ENCODE measurements around the gene PITPNM3. TPM values are rescaled to one million over a fixed set of nuclear protein-coding genes. Genes with fewer than 3 reads are reported as not detected.

Gene PITPNM3
- total RNA-seq, 1 donor: 1.8 TPM

- no peak overlapping the region for H3K4me2 ChIP-seq (ENCODE audit: insufficient read depth, low read length)
These were observed 88.1 kb downstream of the PITPNM3 start for GRCh38 chr17:6468051-6468790.

DNA sequence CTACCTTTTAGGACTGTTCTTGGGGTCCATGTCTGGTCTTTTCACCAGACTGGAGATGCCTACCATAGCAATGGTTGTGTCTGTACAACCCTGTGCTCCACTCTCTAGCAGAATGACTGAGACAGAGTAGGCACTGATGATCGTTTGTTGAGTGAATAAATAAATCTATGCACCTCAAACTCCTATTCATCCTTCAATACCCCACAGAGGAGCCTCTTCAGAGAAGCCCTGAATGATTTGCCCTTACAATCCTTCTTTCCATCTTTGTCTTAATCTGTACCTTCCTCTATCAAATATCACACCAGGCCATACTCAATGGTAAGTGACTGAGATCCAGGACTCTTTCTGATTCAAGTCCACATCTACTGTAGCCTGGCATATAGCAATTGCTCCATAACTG lies 88.8 kb downstream of the PITPNM3 start:
- Histone ChIP-seq H3K27me3 (ENCODE audit: insufficient read depth, low read length) (no peaks in the 10 kb centered on the region), H3K4me1 (ENCODE audit: insufficient read depth, low read length) (peaks cover 11% of the 10 kb centered on the region), H3K9me3 (ENCODE audit: low read depth, low read length) (no peaks in the 10 kb centered on the region), H3K36me3 (ENCODE audit: insufficient read depth, low read length) (no peaks in the 10 kb centered on the region), H3K4me3 (ENCODE audit: insufficient read depth, low read length) (no peak overlapping the region), H4K20me1 (ENCODE audit: insufficient read depth, low read length) (no peaks in the 10 kb centered on the region), H3K27ac (ENCODE audit: low read depth, low read length) (no peak overlapping the region), H3K79me2 (ENCODE audit: insufficient read depth, low read length) (no peaks in the 10 kb centered on the region), H3K4me2 (ENCODE audit: insufficient read depth, low read length) (no peak overlapping the region), H2AFZ (ENCODE audit: low read length) (no peak overlapping the region)
- TF ChIP-seq, protein P1, sequence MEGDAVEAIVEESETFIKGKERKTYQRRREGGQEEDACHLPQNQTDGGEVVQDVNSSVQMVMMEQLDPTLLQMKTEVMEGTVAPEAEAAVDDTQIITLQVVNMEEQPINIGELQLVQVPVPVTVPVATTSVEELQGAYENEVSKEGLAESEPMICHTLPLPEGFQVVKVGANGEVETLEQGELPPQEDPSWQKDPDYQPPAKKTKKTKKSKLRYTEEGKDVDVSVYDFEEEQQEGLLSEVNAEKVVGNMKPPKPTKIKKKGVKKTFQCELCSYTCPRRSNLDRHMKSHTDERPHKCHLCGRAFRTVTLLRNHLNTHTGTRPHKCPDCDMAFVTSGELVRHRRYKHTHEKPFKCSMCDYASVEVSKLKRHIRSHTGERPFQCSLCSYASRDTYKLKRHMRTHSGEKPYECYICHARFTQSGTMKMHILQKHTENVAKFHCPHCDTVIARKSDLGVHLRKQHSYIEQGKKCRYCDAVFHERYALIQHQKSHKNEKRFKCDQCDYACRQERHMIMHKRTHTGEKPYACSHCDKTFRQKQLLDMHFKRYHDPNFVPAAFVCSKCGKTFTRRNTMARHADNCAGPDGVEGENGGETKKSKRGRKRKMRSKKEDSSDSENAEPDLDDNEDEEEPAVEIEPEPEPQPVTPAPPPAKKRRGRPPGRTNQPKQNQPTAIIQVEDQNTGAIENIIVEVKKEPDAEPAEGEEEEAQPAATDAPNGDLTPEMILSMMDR (IDR thresholded peaks at IDR 0.05; ENCODE audit: extremely low read depth, low read depth, low read length): no peak
- DNase-seq (ENCODE audit: insufficient read length, low spot score, missing footprints): peak; percentile 21

More at GRCh38 chr17:6468051-6468790, 88.1 kb downstream of the PITPNM3 start:
- Histone ChIP-seq H2AFZ (ENCODE audit: low read length) (no peak overlapping the region), H4K20me1 (ENCODE audit: insufficient read depth, low read length) (no peaks in the 10 kb centered on the region), H3K9me3 (ENCODE audit: low read depth, low read length) (no peaks in the 10 kb centered on the region), H3K36me3 (ENCODE audit: insufficient read depth, low read length) (no peaks in the 10 kb centered on the region), H3K79me2 (ENCODE audit: insufficient read depth, low read length) (no peaks in the 10 kb centered on the region), H3K4me1 (ENCODE audit: insufficient read depth, low read length) (peaks cover 11% of the 10 kb centered on the region), H3K4me3 (ENCODE audit: insufficient read depth, low read length) (no peak overlapping the region), H3K27ac (ENCODE audit: low read depth, low read length) (no peak overlapping the region), H3K27me3 (ENCODE audit: insufficient read depth, low read length) (no peaks in the 10 kb centered on the region)
- peak; percentile 44 for DNase-seq (ENCODE audit: insufficient read length, low spot score, missing footprints)
- TF ChIP-seq, protein P1 (IDR thresholded peaks at IDR 0.05; ENCODE audit: extremely low read depth, low read depth, low read length): no peak

GRCh38 chr17:6465206-6466003 lies 91.0 kb downstream of the PITPNM3 start:
- TF ChIP-seq, protein P1 (IDR thresholded peaks at IDR 0.05; ENCODE audit: extremely low read depth, low read depth, low read length): no peak
- no peaks in the 10 kb centered on the region for H4K20me1 ChIP-seq (ENCODE audit: insufficient read depth, low read length)
- no peak overlapping the region for H3K4me3 ChIP-seq (ENCODE audit: insufficient read depth, low read length)
- H3K9me3 ChIP-seq (ENCODE audit: low read depth, low read length): no peaks in the 10 kb centered on the region
- no peak overlapping the region for H2AFZ ChIP-seq (ENCODE audit: low read length)
- no peak overlapping the region for H3K27ac ChIP-seq (ENCODE audit: low read depth, low read length)
- H3K79me2 ChIP-seq (ENCODE audit: insufficient read depth, low read length): no peaks in the 10 kb centered on the region
- no peak overlapping the region for H3K4me2 ChIP-seq (ENCODE audit: insufficient read depth, low read length)
- H3K27me3 ChIP-seq (ENCODE audit: insufficient read depth, low read length): no peaks in the 10 kb centered on the region
- peak; percentile 19 for DNase-seq (ENCODE audit: insufficient read length, low spot score, missing footprints)
- no peaks in the 10 kb centered on the region for H3K4me1 ChIP-seq (ENCODE audit: insufficient read depth, low read length)
- no peaks in the 10 kb centered on the region for H3K36me3 ChIP-seq (ENCODE audit: insufficient read depth, low read length)

GRCh38 chr17:6464446-6465041 lies 91.8 kb downstream of the PITPNM3 start:
- no peaks in the 10 kb centered on the region for H3K27me3 ChIP-seq (ENCODE audit: insufficient read depth, low read length)
- no peak overlapping the region for H3K4me2 ChIP-seq (ENCODE audit: insufficient read depth, low read length)
- no peaks in the 10 kb centered on the region for H3K9me3 ChIP-seq (ENCODE audit: low read depth, low read length)
- TF ChIP-seq, protein P1 (IDR thresholded peaks at IDR 0.05; ENCODE audit: extremely low read depth, low read depth, low read length): no peak
- H3K79me2 ChIP-seq (ENCODE audit: insufficient read depth, low read length): no peaks in the 10 kb centered on the region
- H3K27ac ChIP-seq (ENCODE audit: low read depth, low read length): no peak overlapping the region
- H4K20me1 ChIP-seq (ENCODE audit: insufficient read depth, low read length): no peaks in the 10 kb centered on the region
- H2AFZ ChIP-seq (ENCODE audit: low read length): no peak overlapping the region
- H3K4me3 ChIP-seq (ENCODE audit: insufficient read depth, low read length): no peak overlapping the region
- DNase-seq (ENCODE audit: insufficient read length, low spot score, missing footprints): peak; percentile 92
- no peaks in the 10 kb centered on the region for H3K4me1 ChIP-seq (ENCODE audit: insufficient read depth, low read length)
- H3K36me3 ChIP-seq (ENCODE audit: insufficient read depth, low read length): no peaks in the 10 kb centered on the region
